ENCODE data around the gene SLC13A3.

The SLC13A3 gene

DNA sequence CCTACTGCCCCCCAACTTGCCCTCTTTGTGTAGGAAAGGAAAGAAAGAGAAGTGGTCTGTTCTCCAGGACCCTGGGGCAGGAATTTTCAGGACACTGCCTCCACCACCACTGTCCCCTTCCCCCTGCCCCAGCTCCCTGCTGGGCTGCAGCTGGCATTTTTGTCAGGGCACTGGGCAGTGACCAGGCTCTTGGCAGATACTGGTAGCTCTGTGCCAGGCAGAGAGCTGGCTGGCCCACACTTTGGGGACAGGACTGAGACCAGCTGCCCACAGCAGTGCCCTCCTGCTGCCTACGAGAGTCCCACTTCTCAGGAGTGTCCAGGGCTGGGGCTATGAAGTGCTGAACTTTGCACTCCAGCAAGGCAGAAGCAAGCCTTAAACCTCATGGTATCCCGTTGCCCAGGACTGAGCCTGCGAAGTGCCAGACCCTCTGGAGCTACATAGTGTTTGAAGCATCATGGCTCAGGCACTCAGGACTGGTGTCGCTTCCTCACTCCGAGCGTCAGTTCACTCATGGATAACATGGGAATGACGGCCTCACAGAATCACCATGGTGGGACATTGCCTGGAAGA, 19.3 kb downstream of the SLC13A3 start:
- peak; percentile 21 for DNase-seq

DNA sequence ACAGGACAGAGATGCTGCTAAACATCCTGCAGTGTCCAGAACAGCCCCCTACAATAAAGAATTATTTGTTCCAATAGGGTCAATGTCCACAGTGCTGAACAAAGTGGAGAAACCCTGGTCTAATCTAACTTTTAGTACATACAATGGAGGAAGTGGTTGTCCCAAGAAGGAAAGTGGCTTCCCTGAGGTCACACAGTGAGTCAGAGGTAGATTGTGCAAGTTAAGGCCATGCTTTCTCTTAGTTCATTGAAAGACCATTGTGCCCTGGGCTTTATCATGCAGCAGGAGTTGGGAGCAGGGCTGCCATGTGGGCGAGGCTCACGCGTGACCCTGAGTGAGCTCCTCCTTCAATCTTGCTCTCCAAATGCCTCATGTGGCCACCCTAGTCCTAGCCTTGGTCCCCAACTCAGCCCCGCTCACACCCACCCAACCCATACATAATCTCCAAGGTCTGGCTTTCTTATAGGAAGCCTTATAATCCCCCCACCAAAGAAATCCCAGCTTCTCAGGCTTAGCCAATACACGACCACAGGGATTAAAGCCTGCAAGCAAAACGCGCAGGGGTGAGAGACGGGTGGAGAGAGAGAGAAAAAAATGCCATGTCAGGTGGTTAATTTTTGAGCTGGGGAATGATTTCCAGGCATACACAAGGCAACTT, 19.9 kb downstream of the SLC13A3 start:
- peak; percentile 3 for DNase-seq

DNA sequence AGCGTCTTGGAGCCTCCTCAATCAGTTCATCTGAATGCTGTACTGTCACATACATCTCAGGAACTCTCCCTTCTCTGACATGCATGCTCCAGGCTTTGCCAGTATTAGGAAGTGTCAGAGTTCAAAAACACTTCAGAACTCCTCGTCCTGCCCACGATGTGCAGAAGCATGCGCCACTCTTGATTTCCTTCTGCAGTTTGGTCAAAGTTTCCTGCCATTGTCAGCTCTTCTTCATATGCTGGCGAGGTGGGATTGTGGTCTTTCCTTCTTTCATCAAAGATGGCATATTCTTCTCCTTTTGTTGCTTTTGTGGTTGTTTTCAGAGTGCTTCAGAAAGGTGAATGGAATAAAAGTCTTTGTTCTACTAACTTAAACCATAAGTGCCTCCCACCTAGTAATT, 21.0 kb downstream of the SLC13A3 start:
- DNase-seq: no peak

DNA sequence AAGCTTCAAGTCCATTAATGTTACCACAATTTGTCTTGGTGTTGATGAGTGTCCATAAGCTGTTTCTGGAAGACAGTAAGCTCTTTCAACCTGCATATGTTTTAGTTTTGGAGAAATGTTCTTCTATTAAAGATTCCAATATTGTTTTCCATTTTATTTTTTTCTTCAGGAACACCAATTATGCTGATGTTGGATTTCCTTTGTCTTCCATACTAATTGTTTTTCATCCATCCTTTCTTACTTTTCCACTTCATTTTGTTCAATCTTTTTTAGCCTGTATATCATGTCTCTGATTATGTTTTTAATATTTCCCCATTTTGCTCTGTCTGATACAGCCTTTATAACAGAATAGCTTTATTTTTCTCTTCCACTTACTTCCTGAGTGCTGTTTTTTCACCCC, 21.9 kb downstream of the SLC13A3 start:
- no peak for DNase-seq

DNA sequence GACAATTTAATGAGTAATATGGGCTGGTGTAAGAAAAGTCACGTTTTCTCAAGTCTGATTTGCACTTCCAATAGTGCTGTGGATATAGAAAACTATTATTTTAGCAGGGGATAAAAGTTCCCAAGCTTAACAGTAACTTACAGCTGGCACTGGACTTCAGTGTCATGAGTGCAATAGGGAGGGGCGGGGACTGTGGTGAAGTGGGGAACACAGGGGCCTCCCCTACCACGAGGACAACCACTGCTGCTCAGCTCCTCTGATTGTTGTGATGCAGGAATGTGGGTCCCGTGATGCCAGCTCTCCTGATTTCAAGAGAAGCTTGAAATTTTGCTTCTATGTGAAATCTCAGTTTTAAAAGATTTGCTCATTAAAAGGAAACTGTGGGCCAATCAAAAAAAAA, 24.0 kb downstream of the SLC13A3 start:
- no peak for DNase-seq

DNA sequence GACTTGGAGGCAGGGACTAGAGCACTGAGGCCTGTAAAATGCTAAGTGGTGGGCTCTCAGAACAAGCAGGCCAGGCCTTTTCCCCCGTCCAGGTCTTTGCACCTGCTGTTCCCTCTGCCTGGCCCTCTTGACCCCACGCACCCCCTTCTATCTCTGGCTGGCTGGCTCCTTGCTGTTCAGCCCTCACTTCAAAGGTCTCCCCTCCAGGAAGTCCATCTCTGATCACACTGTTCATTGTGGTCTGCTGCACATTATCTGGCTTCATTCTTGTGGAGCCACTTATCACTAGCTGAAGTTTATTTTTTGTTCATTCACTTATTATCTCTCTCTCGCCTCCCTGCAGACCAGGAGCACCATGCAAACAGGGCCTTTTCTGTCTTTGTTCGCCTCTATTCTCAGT, 24.5 kb downstream of the SLC13A3 start:
- no peak for DNase-seq

DNA sequence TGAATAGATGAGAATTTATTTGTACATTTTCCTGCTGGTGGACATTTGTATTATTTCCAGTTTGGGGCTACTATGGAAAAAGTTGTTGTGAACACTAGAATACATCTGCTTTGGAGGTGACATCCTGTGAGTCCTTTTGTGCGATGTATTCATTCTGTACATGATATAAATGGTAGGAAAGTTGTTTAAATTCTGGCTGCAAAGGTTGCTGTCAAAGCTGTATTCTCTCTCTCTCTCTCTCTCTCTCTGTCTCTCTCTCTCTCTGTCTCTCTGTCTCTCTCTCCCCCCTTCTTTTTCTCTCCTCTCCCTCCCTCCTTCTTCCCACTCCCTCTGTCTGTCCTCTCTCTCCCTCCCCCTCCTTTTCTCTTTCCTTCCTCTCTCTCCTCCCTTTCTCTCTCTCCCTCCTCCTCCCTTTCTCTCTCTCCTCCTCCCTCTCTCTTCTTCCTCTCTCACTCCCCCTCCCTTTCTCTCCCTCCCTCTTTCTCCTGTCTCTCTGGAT, 25.3 kb downstream of the SLC13A3 start:
- no peak for DNase-seq

DNA sequence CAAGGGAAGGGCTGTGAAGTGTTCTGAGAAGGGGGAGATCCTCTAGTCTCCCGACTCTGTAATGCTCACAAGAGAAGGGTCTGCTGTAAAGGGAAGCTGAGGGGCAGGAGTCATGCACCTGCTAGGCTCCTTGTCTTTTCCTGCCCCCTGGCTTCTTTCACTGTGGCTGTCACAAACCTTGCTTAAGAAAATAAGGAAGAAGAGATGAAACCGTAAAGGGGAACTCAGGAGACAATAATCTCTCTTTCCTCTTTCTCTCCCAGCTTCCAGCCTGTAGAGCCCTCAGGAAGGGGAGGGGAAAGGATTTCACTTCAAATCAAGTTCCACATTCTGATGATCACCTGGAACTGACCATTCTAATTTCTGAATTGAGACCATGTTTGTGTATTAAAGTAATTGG, 26.3 kb downstream of the SLC13A3 start:
- no peak for DNase-seq

DNA sequence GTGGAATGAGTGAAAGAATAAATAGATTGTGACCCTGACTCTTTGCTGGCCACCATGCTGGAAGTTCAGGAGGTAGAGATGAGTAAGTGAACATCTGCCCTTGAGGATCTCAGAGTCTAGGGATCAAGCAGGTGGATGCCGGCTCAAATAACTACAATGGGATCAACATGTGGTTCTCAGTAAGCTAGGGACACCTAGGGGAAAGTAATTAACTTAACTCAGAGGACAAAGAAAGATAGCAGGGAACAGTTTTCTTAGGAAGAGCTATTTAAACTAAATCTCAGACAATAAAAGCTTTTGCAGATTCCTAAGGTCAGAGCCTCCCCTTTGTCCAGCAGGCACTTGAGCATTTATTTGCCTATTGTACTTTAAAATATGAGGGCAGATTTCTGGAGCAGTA, 29.1 kb downstream of the SLC13A3 start:
- no peak for DNase-seq

DNA sequence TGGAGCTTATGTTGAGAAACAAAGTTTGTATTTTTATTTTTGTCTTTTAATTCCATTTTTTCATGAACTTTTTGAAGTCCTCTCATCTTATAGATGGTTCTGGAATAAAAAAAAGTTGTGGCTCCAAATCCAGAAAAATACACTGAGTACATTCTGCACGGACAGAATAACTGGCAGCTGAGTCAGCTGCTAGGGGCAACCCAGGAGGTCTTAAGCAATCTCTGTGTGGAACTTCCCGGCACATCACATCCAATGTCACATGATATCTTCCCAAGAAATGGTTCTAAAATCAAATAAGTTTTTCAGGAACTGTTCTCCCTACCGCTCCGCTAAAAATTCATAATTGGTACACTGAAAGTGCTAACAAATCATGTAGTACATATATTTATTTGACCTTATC, 29.8 kb downstream of the SLC13A3 start:
- DNase-seq: no peak

DNA sequence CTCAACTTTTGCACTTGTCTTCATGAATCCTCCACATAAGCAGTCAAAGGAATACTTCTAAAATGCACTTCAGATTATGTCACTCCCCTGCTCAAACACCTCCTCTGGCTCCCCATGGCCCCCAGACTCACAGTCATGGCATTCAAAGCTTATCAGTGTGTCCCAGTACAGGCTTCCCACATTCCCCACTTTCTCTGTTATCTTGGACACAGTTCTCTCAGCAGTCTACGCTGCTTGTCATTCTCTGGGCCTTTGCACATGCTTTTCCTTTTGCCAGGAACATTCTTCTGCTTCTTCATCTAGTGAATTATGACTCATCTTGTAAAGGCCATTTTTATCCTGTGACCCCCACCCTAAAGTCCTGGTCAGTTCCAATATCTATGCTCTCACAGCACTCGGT, 31.8 kb downstream of the SLC13A3 start:
- DNase-seq: no peak

DNA sequence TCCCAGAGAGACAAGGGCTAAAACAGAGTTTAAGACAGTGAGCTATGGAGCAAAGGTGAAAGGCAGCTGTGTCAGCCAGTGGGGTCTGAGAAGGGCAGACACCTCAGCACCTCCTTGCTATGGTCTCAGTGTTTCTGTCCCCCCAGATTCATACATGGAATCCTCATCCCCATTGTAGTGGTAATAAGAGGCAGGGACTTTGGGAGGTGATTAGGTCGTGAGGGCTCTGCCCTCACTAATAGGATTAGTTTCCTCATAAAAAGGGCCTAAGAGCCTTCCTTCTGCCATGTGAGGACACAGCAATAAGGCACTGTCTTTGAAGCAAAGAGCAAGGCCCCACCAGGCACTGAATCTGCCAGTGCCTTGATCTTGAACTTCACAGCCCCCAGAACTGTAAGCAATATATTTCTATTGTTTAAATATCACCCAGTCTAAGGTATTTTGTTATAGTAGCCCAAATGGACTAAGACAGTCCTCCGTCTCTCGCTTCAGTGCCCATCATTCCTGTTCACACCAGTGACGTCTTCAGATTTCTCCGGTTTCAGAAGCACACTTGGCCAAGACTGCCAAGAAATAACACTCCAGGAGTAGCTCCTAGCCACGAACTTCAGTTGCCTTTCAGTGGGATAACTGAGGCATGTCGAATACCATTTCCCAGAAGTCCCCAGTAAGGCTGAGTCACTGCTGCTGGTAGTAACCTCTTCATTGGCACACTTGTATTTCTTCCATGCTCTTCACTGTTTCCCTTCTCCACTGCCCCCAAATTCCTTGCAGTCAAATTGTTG, 32.8 kb downstream of the SLC13A3 start:
- DNase-seq: no peak

DNA sequence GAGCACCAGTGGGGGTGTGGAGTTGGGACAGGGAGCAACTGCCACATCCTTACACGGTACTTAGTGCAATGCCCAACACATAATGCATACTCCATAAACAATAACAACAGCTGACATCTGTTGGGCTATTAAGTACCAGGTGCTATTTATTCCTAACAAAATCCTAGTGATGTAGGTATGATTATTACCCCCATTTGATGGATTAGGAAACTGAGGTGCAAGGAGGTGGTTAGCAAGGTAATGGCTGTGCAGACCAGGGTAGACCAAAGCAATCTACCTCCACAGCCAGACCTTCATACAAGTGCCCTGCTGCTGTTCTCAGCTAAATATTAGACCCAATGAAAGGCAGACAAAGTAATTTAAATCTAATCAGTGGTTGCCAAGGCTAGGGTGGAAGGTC, 36.8 kb downstream of the SLC13A3 start:
- peak; percentile 9 for DNase-seq

DNA sequence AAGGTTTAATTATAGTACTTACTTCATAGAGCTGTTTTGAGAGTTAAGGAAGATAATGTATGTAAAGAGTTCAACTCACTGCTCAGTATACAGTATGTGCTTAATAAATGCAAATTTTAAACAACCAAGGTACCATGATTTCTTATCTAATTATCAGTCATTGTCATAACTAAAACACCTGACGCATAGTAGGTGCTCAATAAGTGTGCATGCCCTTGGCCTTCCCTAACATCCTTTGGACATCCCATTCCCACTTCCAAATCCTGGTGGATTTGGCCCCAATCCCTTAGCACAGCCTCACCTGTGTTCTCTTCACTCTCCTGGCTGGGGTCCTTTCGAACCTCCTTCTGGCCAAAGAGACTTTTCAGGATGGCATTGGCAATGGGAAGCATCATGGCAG, 41.1 kb downstream of the SLC13A3 start:
- DNase-seq: no peak

DNA sequence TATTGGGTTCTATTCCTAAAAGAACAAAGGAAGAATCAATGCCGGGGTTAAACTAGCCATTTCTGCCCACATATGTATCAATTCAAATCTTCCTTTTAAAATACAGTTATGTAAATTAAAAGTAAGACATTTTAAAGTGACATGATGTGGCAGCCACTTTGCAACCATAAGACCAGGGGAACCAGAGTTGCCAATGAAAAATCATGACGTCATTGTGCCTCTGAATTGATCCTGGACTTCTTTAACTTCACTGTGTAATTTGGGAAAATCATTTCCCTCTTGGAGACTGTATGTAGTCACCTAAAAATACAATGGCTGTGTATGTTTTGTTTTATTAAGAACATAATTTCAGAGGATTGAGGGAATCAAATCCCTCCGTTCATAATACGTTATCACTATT, 42.2 kb downstream of the SLC13A3 start:
- DNase-seq: no peak

DNA sequence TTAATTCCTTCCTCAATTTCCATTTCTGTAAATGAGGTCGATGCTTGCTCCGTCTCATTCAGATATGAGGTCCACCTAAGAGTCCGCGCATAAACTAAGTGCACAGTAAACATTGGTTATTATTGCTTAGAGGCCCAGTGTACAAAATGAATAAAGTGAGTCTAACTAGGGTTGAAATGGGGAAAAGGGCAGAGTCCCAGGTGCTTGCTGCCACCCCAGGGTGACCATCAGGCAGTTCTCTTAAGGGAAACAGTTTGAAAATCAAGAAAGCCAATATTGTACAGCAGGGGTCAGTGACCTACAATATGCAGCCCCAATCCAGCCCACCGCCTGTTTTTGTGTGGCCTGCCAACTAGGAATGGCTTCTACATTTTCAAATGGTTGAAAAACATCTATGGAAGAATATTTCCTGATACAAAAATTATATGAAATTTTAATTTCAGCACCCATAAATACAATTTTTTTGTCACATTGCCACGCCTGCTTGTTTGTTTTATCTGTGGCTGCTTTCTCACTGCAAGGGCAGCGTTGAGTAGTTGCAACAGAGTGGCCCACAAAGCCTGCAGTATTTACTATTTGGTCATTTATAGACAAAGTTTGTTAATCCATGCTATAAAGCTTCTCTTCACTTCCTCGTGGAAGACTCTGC, 43.3 kb downstream of the SLC13A3 start:
- no peak for DNase-seq

DNA sequence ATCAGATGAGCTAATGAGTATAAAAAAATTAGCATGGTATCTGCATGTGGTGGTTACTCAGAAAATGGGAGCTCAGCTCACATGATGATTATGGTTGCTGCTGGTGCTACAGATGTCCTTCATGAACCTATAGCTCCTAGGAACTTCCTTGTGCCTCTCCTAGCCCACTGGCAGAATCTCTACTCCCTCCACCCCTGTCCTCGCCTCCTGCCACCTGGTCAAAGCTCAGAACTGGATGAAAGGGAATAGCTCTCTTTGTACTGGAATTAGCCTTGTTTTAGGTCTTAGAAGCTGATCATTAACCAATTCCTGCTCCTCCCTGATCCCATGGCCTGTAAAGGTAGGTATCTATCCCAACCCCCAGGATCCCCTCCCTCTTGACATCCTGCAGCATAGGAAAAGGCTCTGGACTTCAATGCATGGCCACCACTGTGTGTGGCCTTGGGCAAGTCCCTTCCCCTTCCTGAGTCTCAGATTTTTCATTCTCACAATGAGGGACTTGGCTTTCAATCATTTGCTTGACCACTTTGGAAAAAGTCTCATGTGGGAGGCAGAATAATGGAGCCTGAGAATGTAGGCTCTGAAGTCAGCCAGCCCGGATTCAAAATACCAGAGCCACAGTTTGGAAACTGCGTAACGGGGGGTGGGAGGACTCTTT, 43.9 kb downstream of the SLC13A3 start:
- no peak for DNase-seq

DNA sequence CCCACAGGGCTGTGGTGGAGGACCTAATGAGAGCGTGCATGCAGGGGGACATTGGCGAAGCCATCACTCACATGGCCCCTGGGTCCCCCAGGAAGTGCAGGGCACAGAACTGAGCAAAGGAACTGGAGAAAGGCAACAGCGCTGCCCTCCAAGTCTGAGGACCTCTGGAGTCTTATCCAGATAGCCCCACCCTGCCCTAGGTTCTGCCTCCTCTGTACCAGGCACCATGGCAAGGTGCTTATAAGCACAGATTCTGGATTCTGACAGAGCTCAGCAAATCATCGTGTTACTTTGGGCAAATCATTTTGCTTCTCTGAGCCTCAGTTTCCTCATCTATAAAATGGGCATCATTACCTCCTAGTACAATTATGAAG, 44.5 kb downstream of the SLC13A3 start:
- DNase-seq: no peak

DNA sequence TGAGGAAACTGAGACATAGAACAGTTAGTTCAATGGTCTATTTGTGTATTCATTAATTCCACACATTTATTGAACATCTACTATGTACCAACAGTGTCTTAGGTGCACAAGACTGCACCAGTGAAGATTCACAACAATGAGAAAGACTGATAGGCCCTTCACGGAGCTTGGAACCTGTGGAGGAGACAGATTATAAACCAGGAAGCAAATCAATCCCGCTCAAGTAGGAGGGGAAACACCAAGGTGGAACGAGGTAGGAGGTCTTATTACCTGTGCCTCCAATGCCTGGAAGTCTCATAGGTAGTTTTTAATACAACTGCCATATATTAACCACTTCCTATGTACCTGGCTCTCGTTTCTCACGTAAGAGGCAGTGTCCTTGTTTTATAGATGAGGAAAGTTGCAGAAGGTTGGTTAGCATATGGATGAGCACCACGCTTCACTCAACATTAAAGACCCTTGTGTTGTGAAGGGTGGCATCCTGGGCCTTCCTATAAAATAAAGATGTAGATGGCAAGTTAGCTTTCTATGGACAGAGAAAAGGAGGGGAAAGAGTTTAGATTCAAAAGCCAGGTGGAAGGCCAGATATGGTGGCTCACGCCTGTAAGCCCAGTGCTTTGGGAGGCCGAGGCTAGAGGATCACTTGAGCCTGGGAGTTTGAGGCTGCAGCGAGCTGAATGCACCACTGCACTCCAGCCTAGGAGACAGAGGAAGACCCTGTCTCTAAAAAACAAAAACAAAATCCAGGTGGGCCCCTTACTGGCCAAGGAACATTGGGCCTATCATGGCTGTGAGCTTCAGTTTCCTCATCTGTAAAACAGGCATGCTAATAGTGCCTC, 45.1 kb downstream of the SLC13A3 start:
- no peak for DNase-seq

DNA sequence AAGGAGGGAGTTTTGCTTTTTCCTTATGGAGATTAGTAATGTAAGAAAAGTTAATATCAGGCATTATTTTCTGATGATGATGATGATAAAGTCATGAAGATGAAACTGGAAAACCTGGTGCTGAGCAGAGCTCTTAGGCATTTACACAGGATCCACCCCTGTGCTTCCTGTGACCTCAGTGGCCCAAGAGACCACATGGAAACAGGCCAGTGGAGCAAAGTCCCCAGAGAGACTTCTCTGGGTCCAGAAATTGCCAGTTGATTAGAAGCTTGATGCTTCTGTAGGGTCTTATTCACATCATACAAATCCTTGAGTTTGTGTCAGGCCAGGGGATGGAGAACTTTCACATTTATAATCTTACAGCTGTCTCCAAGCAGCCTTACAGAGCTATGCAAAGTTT, 46.1 kb downstream of the SLC13A3 start:
- no peak for DNase-seq

DNA sequence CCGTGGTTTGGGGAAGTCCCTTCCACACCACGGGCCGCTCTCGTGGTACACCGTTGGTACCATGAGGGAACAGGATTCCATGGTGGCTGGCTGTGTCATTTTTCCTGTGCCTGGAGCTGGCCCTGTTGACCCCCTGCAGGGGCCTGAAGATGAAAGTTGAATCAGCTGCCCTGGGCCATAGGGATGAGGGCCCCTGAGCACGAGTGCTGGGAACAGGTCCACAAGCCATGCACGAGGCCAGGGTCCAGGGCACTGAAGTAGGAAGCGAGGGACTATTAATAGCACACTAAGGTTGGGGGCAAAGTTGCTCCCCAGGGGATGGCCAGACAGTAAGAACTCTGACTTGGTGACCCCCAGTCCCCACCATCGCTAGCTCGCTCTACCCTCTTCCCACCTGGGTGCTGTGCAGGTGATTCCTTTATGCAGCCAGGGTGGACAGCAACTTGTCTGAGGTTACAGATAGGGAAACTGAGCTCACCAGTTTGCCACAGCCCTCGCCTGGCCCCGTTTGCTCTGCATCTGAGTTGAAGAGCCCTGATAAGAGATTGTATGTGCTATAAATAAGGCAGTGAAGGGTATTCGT, 46.6 kb downstream of the SLC13A3 start:
- no peak for DNase-seq

DNA sequence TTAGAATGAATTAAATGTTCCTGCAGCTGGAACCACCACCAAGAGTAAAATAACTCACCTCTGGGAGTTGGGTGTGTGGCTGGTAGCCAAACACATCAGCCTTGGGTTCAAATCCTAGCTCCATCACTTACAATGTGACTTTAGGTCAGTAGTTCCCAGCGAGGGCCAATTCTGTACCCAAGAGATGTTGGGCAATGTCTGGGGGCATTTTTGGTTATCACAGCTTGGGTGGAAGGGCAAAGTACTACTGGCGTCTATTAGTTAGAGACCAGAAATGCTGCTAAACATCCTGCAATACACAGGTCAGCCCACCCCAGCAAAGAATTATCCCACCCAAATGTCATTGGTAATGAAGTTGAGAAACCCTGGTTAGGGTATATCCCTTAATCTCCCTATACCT, 48.8 kb downstream of the SLC13A3 start:
- DNase-seq: no peak
